HepG2 (cell line): ENCODE measurements around the gene NUTF2. TPM values are rescaled to one million over a fixed set of nuclear protein-coding genes. Genes with fewer than 3 reads are reported as not detected.

Experiments used
- ATAC-seq: fragments of 200-7000 bp; cut with Tn5 transposase; 3 replicates; pipeline ENCODE4 v1.9.1; 2020; ENCODE audit warnings: mild to moderate bottlenecking, moderate library complexity
- BruUV-seq: library from RNA; stranded (reverse); fragments of 400-500 nt; replicated peaks from 2 replicates; lab custom pipeline; 2021; lab: Mats Ljungman, UMichigan
- CTCF ChIA-PET: fragments of 300-600 bp; formaldehyde crosslinking; extraction: SDS; loops from one replicate; lab custom pipeline; 2021; ENCODE audit warnings: low total read pairs, inconsistent platforms, low intra/inter-chr PET ratio; lab: Yijun Ruan, JAX
- POLR2A ChIA-PET: fragments of 350-600 bp; sonication (Branson Sonifier 250); formaldehyde crosslinking; loops from one replicate; lab custom pipeline; 2020; ENCODE audit warnings: antibody characterized with exemption, inconsistent platforms; lab: Yijun Ruan, JAX
- DNase-seq: peaks from one replicate; pipeline ENCODE4 v3.0.0-alpha.2; 2015; ENCODE audit warnings: low spot score
- FAIRE-seq: peaks from 3 replicates; lab custom pipeline; 2011; peaks lifted over from hg19 to GRCh38; lab: Jason Lieb, UNC
- H2AFZ ChIP-seq: one replicate; pipeline ENCODE4 v1.6.1; 2011; ENCODE audit warnings: low read length, inconsistent platforms
- H3K27ac ChIP-seq: fragments of 300-600 bp; 3 replicates; pipeline ENCODE4 v1.8.0; 2011; ENCODE audit warnings: mixed run types, mild to moderate bottlenecking, mixed read lengths, low read length, inconsistent platforms; ENCODE audit not compliant: insufficient read depth; ENCODE audit errors: extremely low read length
- H3K27me3 ChIP-seq, 2 experiments: fragments of 200-600 bp in 1 of 2; 2 replicates in 1 of 2; 3 replicates in 1 of 2; pipeline versions ENCODE4 v1.6.0 to v1.8.0; 2011; ENCODE audit warnings: low read length in 2 of 2, mild to moderate bottlenecking in 2 of 2, moderate library complexity in 2 of 2, inconsistent platforms in 1 of 2; ENCODE audit not compliant: insufficient read depth in 2 of 2, control insufficient read depth in 1 of 2
- H3K36me3 ChIP-seq, 2 experiments: fragments of 200-600 bp in 1 of 2; replicated peaks in 1 of 2; 2 replicates in 1 of 2; 3 replicates in 1 of 2; pipeline versions ENCODE4 v1.5.1 to v1.8.0; 2011; ENCODE audit warnings: low read length in 2 of 2, inconsistent platforms in 1 of 2; ENCODE audit not compliant: insufficient read depth in 2 of 2, control insufficient read depth in 1 of 2
- H3K4me1 ChIP-seq: 2 replicates; pipeline ENCODE4 v1.5.1; 2012; ENCODE audit warnings: low read length, inconsistent platforms; ENCODE audit not compliant: insufficient read depth
- H3K4me2 ChIP-seq: 2 replicates; pipeline ENCODE4 v1.6.0; 2011; ENCODE audit warnings: low read depth, low read length, inconsistent platforms
- H3K4me3 ChIP-seq, 3 experiments: fragments of 200-600 bp in 1 of 3; sonication (generic), shearing (Covaris generic) in 1 of 3; replicated peaks in 1 of 3; 2 replicates each; pipeline ENCODE4 v1.5.1; 2011 to 2016; ENCODE audit warnings: low read length in 3 of 3, inconsistent platforms in 2 of 3, low read depth in 2 of 3, mild to moderate bottlenecking in 2 of 3, control low read depth in 1 of 3, mixed read lengths in 1 of 3; ENCODE audit not compliant: insufficient read depth in 1 of 3
- H3K79me2 ChIP-seq: one replicate; pipeline ENCODE4 v1.6.1; 2011; ENCODE audit warnings: low read length, inconsistent platforms; ENCODE audit not compliant: insufficient read depth
- H3K9ac ChIP-seq: 2 replicates; pipeline ENCODE4 v1.6.0; 2011; ENCODE audit warnings: mild to moderate bottlenecking, low read depth, low read length, inconsistent platforms; ENCODE audit not compliant: insufficient read depth
- H3K9me3 ChIP-seq: 2 replicates; pipeline ENCODE4 v1.5.1; 2012; ENCODE audit warnings: mild to moderate bottlenecking, low read length
- H4K20me1 ChIP-seq: 2 replicates; pipeline ENCODE4 v1.6.0; 2011; ENCODE audit warnings: inconsistent platforms, mild to moderate bottlenecking, low read length, moderate library complexity; ENCODE audit not compliant: insufficient read depth
- CERS6 ChIP-seq: sonication (generic); formaldehyde crosslinking; IDR thresholded peaks from 2 replicates; pipeline ENCODE4 v1.5.0; 2020; ENCODE audit warnings: missing genetic modification reagents
- FOXO1 ChIP-seq: sonication (generic); formaldehyde crosslinking; IDR thresholded peaks from 2 replicates; pipeline ENCODE4 v1.4.0; 2020; ENCODE audit warnings: missing genetic modification reagents
- GABPB1 ChIP-seq: IDR thresholded peaks from 2 replicates; pipeline ENCODE4 v1.6.1; 2016; ENCODE audit warnings: mild to moderate bottlenecking, missing genetic modification reagents, moderate library complexity, missing compliant biosample characterization
- KLF6 ChIP-seq: IDR thresholded peaks from 2 replicates; pipeline ENCODE4 v1.8.0; 2016; ENCODE audit warnings: missing biosample characterization, missing genetic modification reagents
- KMT2A ChIP-seq: sonication (generic); formaldehyde crosslinking; IDR thresholded peaks from 2 replicates; pipeline ENCODE4 v1.4.0; 2020; ENCODE audit warnings: missing genetic modification reagents
- MEIS1 ChIP-seq: sonication (generic); formaldehyde crosslinking; IDR thresholded peaks from 2 replicates; pipeline ENCODE4 v1.9.0; 2021; ENCODE audit warnings: mild to moderate bottlenecking, missing genetic modification reagents, moderate library complexity, borderline replicate concordance
- POGK ChIP-seq: sonication (generic); formaldehyde crosslinking; conservative IDR thresholded peaks from 2 replicates; pipeline ENCODE4 v1.8.0; 2022; ENCODE audit warnings: mild to moderate bottlenecking, moderate library complexity, missing genetic modification reagents
- RARA ChIP-seq: IDR thresholded peaks from 2 replicates; pipeline ENCODE4 v1.6.1; 2016; ENCODE audit warnings: missing genetic modification reagents, missing compliant biosample characterization
- SOX13 ChIP-seq, 3 experiments: fragments of 450-650 bp in 1 of 3; sonication (generic) in 1 of 3; formaldehyde crosslinking in 1 of 3; IDR thresholded peaks in 2 of 3; conservative IDR thresholded peaks in 1 of 3; 2 replicates each; pipeline versions ENCODE4 v1.5.0 to v1.6.1; 2016 to 2020; ENCODE audit warnings: antibody characterized with exemption in 1 of 3, mild to moderate bottlenecking in 1 of 3, missing compliant biosample characterization in 1 of 3, missing genetic modification reagents in 1 of 3, moderate library complexity in 1 of 3
- ZFP62 ChIP-seq: sonication (generic); formaldehyde crosslinking; IDR thresholded peaks from 2 replicates; pipeline ENCODE4 v1.4.0; 2020; ENCODE audit warnings: missing genetic modification reagents
- ZNF280D ChIP-seq: sonication (generic); formaldehyde crosslinking; IDR thresholded peaks from 2 replicates; pipeline ENCODE4 v1.5.1; 2020; ENCODE audit warnings: mild to moderate bottlenecking, missing genetic modification reagents
- ZNF292 ChIP-seq: sonication (generic); formaldehyde crosslinking; IDR thresholded peaks from 2 replicates; pipeline ENCODE4 v1.8.1; 2022; ENCODE audit warnings: mild to moderate bottlenecking, low read depth, missing genetic modification reagents, borderline replicate concordance
- ZNF879 ChIP-seq: sonication (generic); formaldehyde crosslinking; IDR thresholded peaks from 2 replicates; pipeline ENCODE4 v1.8.1; 2023; ENCODE audit warnings: missing genetic modification reagents
- ZNF883 ChIP-seq: sonication (generic); formaldehyde crosslinking; IDR thresholded peaks from 2 replicates; pipeline ENCODE4 v1.5.1; 2020; ENCODE audit warnings: mild to moderate bottlenecking, missing genetic modification reagents; ENCODE audit errors: not compliant biosample characterization
- WGBS: methylation state at CpG from one replicate; pipeline ENCODE4 v1.1.6; 2017; ENCODE audit warnings: low lambda C conversion rate; 5-methylcytosine and 5-hydroxymethylcytosine counted together
- in situ Hi-C: cut with HindIII; loops from 2 replicates; pipeline ENCODE4 v1.10.0; 2017; ENCODE audit warnings: low pct_unique_long_range_greater_than_20kb; ENCODE audit not compliant: extremely low pct_ligation_motif_present
- intact Hi-C: fragments of 100-400 bp; cut with micrococcal nuclease; formaldehyde crosslinking; loops from one replicate; pipeline ENCODE4 v1.10.0; 2022; ENCODE audit not compliant: unreplicated experiment
- polyA plus RNA-seq, 8 experiments: library from polyadenylated mRNA; depleted of rRNA in 3 of 8; stranded (reverse) in 7 of 8; unstranded in 1 of 8; fragments of >200 nt; fragmentation: Illumina TruSeq in 4 of 8; extraction: Trizol in 4 of 8; gene quantifications; 2 replicates each; pipeline versions ENCODE4 v1.2.1 to v1.2.3, GENCODE V29; 2011 to 2016; ENCODE audit warnings: low read depth in 4 of 8, missing spikeins in 1 of 8, mixed read lengths in 1 of 8; ENCODE audit not compliant: insufficient read depth in 1 of 8
- total RNA-seq, 5 experiments: library from RNA; depleted of rRNA; stranded (reverse); fragments of >200 nt; fragmentation: Illumina TruSeq; extraction: Trizol; gene quantifications; 2 replicates each; pipeline ENCODE4 v1.2.3, GENCODE V29; 2016; ENCODE audit warnings: low read depth in 1 of 5

Gene NUTF2
- total and polyA plus RNA-seq, 2 of the 13 experiments (the other 11 are each of a cell fraction or from before 2014, with no cell fraction given) = 168 to 214 TPM

GRCh38 chr16:67856927-67857546 is 10.3 kb downstream of the NUTF2 start (continued):
- TF ChIP-seq SOX13 (IDR thresholded peaks at IDR 0.05) (no peak), SOX13 (CRISPR knock-in tag; conservative IDR thresholded peaks at IDR 0.05 in 1 of 2, IDR thresholded peaks at IDR 0.05 in 1 of 2) (0 out of 4 replicates have a peak, but pooled peaks of 1 of the 2 experiments have one; percentile 13), RARA (peak; percentile 82), FOXO1 (CRISPR knock-in tag) (0 out of 2 replicates have a peak, but pooled peaks have one; percentile 25), GABPB1 (0 out of 2 replicates have a peak, but pooled peaks have one; percentile 1), POGK (peak; percentile 27; the same call in 1 of the 2 replicates), MEIS1 (CRISPR knock-in tag) (0 out of 2 replicates have a peak, but pooled peaks have one; percentile 15)

GRCh38 chr16:67857547-67858233 is 11.0 kb downstream of the NUTF2 start:
- BruUV-seq = no TSS peak
- Histone ChIP-seq H3K4me3 (peak overlapping the region in 1 of 3 experiments; percentile 35; a peak in 2 of 6 replicates), H3K9me3 (no peaks in the 10 kb centered on the region), H3K4me1 (peaks cover 64% of the 10 kb centered on the region), H3K27ac (peak overlapping the region; percentile 89), H3K4me2 (peak overlapping the region; percentile 65), H3K79me2 (peaks cover 94% of the 10 kb centered on the region), H4K20me1 (peaks cover 61% of the 10 kb centered on the region), H3K36me3 (peaks cover 12 to 35% of the 10 kb centered on the region in 2 experiments), H2AFZ (no peak overlapping the region), H3K9ac (peak overlapping the region; percentile 72), H3K27me3 (no peaks in the 10 kb centered on the region)
- POLR2A ChIA-PET = interaction anchor here (0.8 to 3.3 kb wide), 10 partner anchors 10 to 106 kb away, joined by 3 to 21 read pairs (median 5); partner anchors contain the start of genes CENPT, EDC4, LCAT and NUTF2
- CTCF ChIA-PET = interaction anchor here (1.0 kb wide), 1 partner anchor 41 kb away, joined by 6 read pairs; no protein-coding TSS in a partner anchor
- peak; percentile 94 for ATAC-seq
- in situ Hi-C loops (no loop called here), intact Hi-C loops (loop anchor here (1.0 kb wide), 1 partner anchor 11 kb away; the partner anchor contains the start of gene NUTF2)
- FAIRE-seq = peak; percentile 97
- WGBS = 37% methylated on average over 3 of the region's 3 CpGs
- peak; percentile 96 for DNase-seq
- TF ChIP-seq ZNF292 = peak; percentile 21; the same call in 1 of the 2 replicates
- TF ChIP-seq CERS6 (CRISPR knock-in tag) = no peak
- TF ChIP-seq ZNF879 (CRISPR knock-in tag) = no peak
- no peak for TF ChIP-seq KMT2A (CRISPR knock-in tag)
- TF ChIP-seq ZFP62 (CRISPR knock-in tag) = no peak
- no peak for TF ChIP-seq ZNF883 (CRISPR knock-in tag)
- TF ChIP-seq KLF6 (CRISPR knock-in tag) = 0 out of 2 replicates have a peak, but pooled peaks have one; percentile 65
- TF ChIP-seq ZNF280D (CRISPR knock-in tag) = no peak
